Fibroblast of skin of right quadriceps (primary cell): ENCODE results near the gene PDE7B.
A peak's percentile ranks its signal among the peaks of the same experiment; 100 is the strongest.

Experiments
- DNase-seq: peaks from one replicate; pipeline ENCODE4 v3.0.0-alpha.2; 2013

Gene PDE7B

GRCh38 chr6:135938576-135939207 lies 87.2 kb downstream of the PDE7B start:
- DNase-seq, result peak; percentile 76

DNA sequence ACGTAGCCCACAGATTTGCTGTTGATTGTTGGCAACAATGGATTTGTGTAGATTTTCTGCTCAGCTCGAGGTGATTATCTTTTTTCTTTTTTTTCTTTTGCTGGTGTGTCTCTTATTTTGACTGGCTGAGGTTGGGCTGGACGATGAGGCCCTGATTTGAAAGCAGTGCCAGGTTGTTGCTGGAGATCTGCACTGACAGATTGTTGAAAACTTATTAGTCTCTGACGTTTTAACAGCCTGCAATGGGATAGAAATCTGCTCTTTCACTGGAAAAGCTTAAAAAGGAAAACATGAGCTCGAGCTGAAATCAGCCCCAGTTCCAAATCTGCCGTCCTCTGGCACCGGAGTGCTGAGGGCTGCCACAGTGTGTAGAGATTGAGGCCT lies 87.7 kb downstream of the PDE7B start:
- DNase-seq, result peak; percentile 56

DNA sequence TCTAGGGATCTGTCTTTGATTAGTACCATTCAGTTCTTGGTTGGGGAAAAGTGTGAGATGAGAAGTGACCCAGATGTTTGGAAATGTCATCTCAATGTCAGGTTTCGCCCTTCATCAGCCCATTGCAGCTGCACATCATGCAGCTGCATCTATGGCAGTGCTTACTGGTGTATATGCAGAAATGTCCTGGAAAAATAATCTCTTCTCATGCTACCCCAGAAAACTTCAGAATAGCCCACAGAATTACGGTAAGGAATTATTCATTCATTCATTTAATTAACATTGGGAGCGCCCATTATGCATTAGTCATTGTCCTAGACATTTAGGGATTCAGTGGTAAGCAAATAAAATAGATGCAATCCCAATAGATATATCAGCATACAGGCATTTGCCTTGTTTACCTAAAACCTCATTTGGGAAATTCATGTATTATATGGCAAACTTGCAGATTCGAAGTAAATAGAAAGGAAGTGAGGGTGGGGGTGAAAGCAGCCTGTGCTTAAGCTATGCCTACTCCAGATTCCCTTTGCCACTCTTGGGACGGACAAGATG lies 89.2 kb downstream of the PDE7B start:
- DNase-seq, result no peak

DNA sequence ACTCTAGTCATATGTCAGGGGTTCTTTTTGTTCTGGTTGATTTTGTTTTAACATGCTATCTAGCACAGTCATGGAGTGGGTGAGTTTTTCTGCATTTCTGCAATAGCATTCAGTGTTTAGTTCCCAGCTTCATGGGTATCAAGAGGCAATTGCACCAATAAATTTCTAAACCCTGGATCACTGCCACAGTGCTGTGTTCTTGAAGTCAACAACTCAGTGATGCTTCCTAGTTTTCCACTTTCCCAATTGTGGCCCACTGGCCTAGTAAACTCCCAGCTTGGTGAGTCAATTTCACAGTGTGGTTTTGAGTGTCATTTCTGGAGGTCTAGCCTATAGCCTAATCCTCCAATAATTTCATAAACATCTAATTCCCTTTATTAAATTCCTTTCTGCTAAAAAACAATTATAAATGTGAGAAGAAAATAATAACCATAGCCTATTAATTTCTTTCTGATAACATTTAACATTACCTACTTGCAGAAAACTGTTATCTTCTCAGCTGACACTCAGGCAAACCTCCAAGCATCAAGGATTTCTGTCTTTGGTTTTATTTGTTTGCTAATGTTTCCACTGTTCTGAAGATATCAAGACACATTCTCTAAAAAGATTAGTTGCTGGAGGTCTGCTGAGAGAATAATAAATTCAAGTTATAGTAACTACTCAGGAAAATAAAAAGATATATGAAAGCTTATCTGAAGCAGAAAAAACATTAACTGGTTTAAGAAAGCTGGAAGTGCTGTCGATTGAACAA lies 89.9 kb downstream of the PDE7B start:
- peak; percentile 68 for DNase-seq

- no peak for DNase-seq
These were observed 92.6 kb downstream of the PDE7B start for GRCh38 chr6:135944120-135944519.

GRCh38 chr6:135946674-135947073 lies 95.2 kb downstream of the PDE7B start:
- DNase-seq, result no peak

GRCh38 chr6:135950669-135951068 lies 99.2 kb downstream of the PDE7B start:
- DNase-seq, result no peak

GRCh38 chr6:135951169-135951568 lies 99.7 kb downstream of the PDE7B start:
- DNase-seq, result no peak

- DNase-seq, result no peak
These were observed 102.3 kb downstream of the PDE7B start for GRCh38 chr6:135953818-135954217.

- DNase-seq, result no peak
These were observed 103.6 kb downstream of the PDE7B start for GRCh38 chr6:135955099-135955498.

GRCh38 chr6:135962731-135963130 lies 111.2 kb downstream of the PDE7B start:
- peak; percentile 46 for DNase-seq

- no peak for DNase-seq
These were observed 119.2 kb downstream of the PDE7B start for GRCh38 chr6:135970750-135971149.

GRCh38 chr6:135971351-135971750 lies 119.8 kb downstream of the PDE7B start:
- DNase-seq, result no peak

DNA sequence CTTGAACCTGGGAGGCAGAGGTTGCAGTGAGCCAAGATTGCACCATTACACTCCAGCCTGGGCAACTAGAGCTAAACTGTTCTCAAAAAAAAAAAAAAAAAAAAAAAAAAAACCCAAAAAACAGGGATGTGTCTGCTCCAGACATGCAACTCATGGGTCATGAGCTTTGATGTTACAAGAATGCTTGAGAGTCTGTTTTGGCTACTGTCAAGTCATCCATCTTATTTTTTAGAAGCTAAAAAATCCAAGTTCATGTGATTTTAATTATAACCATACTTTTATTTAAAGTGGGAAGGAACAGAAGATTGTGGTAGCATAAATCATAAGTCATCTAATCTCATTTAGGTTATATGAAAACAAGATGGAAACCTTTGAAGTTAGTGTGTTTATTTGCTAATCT lies 120.6 kb downstream of the PDE7B start:
- peak; percentile 57 for DNase-seq

- DNase-seq, result no peak
These were observed 121.1 kb downstream of the PDE7B start for GRCh38 chr6:135972586-135972985.

- peak; percentile 21 for DNase-seq
These were observed 122.9 kb downstream of the PDE7B start for GRCh38 chr6:135974426-135974825.

GRCh38 chr6:135976585-135976984 lies 125.1 kb downstream of the PDE7B start:
- DNase-seq, result no peak

- DNase-seq, result no peak
These were observed 131.6 kb downstream of the PDE7B start for GRCh38 chr6:135983093-135983492.

- DNase-seq, result no peak
These were observed 132.3 kb downstream of the PDE7B start for GRCh38 chr6:135983718-135984343.

DNA sequence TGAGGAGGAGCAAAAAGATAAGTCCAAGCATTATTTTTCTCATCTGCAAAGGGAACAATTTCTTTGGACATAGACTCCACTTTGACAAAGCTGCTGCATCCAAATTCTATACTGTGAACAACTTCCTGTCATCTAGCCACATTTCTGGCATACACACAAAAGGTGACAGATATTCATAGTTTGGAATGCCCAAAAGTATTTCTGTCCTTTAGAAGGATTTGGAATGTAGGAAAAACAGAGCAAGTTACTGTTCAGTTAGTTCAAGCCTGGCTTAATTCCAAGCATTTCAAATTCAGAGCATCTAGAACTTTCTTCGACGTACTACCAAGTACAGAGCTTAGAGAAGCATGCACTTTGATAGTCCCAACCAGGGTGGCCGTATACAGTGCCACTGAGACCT lies 134.0 kb downstream of the PDE7B start:
- peak; percentile 76 for DNase-seq

- DNase-seq, result no peak
These were observed 135.7 kb downstream of the PDE7B start for GRCh38 chr6:135987226-135987625.

DNA sequence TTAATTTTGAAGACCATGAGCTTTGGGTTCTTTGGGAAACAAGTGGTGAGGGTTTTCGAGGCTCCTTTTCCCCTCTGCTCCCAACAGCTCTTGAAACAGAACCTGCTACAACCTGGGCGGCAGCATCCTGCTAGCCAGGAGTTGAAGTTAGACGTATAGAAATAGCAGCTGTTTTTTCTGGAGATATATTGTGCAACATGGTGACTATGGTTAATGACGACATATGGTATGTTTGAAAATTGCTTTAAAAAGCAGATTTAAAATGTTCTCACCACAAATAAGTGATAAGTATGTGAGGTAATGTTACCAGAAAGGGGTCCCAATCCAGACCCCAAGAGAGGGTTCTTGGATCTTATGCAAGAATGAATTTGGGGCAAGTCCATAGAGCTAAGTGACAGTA lies 138.9 kb downstream of the PDE7B start:
- DNase-seq, result no peak

- no peak for DNase-seq
These were observed 139.5 kb downstream of the PDE7B start for GRCh38 chr6:135990855-135991464.

- no peak for DNase-seq
These were observed 141.2 kb downstream of the PDE7B start for GRCh38 chr6:135992739-135993138.
